GM18499 (cell line): Measurements from ENCODE around the gene FLRT2.

Experiments used
- ATAC-seq: cut with Tn5 transposase; IDR thresholded peaks from one replicate; pipeline ENCODE4 v1.9.1; 2021; ENCODE audit warnings: moderate number of reproducible peaks; ENCODE audit not compliant: insufficient read depth, unreplicated experiment

Gene FLRT2

DNA sequence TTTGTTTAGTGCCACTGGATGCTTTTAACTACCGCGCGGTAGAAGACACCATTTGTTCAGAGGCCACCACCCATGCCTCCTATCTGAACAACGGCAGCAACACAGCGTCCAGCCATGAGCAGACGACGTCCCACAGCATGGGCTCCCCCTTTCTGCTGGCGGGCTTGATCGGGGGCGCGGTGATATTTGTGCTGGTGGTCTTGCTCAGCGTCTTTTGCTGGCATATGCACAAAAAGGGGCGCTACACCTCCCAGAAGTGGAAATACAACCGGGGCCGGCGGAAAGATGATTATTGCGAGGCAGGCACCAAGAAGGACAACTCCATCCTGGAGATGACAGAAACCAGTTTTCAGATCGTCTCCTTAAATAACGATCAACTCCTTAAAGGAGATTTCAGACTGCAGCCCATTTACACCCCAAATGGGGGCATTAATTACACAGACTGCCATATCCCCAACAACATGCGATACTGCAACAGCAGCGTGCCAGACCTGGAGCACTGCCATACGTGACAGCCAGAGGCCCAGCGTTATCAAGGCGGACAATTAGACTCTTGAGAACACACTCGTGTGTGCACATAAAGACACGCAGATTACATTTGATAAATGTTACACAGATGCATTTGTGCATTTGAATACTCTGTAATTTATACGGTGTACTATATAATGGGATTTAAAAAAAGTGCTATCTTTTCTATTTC lies 93.2 kb downstream of the FLRT2 start:
- no peak for ATAC-seq

DNA sequence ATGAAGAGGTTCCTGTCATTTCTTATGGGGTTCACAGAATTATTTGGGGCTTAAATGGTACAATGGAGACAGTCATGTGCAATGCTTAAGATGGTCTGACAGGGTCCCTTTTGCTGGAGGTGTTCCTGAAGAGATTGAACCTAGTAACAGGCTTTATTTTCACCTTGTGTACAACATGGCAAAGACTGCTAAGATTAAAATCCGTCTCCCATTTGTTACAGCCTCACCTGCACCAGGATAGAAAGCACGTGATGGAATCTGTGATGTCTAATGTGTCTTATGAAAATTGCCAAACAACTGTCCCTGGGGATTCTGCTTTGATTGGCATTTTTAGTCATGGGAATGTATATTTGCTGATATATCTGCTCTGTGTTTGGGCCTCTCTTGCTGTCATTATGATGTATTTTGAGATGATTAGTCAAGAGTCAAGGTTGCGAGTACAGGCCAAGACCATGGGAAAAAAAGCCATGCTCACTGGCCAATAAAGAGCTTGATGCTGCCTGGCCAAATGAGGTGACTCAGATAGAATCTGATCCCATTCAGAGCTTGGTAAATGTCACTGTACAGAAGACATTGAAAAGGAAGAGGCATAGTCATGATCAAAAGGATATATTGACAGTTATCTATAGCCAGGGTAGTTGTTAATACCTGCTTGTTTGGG lies 96.1 kb downstream of the FLRT2 start:
- no peak for ATAC-seq

DNA sequence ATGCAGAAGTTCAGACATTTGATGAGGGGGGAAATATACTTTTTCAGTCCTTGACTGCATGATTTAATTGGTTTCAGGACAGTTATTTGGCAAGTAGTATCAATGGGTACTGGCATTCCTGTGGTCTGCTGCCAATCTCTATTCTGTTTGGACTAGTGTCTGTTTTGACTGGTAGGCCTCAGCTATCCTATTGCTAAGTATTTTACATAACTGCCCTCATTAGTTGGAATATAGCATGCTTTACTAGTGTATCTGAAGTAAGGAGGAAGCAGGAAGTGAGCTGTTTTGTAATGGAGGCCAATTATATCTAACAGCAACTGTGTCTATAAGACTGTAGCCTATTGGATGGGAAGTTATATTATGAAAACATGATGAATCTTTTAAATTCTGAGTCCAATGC lies 104.3 kb downstream of the FLRT2 start:
- no peak for ATAC-seq

DNA sequence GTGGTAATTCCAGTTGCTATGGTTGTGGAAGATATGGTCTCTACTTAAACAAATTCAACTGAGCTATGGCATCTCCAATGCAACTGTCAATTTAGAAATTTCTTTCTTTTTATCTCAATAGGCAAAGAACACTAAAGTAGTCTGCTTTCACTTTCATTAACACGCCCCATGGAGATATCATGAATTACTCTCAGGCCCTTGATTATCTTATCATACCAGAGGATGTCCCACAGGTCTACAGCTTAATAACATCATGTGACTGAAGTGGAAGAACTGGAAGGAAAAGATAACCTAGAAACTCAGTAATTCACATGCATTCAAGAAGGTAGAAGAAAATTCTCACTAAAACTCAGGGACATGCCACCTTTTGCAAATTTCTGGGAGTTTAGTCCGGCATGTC lies 114.3 kb downstream of the FLRT2 start:
- ATAC-seq = no peak

DNA sequence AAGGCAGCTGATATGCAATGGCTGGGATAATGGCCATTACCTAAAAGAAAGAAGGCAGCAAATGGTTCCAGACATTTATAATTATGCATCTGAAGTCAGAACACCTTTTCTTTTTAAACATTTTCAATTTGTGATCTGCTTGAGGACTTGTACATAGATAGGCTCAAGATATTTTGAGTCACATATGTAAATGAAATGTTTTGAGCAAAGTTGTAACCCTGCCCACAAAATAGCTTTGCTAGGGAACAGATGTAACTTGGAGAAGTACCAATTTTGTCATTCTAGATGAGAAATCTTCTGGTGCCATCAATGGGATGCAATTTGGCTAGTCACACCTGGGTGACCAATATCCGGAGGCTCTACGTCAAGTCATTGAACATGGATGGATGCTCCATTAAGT lies 123.1 kb downstream of the FLRT2 start:
- no peak for ATAC-seq

DNA sequence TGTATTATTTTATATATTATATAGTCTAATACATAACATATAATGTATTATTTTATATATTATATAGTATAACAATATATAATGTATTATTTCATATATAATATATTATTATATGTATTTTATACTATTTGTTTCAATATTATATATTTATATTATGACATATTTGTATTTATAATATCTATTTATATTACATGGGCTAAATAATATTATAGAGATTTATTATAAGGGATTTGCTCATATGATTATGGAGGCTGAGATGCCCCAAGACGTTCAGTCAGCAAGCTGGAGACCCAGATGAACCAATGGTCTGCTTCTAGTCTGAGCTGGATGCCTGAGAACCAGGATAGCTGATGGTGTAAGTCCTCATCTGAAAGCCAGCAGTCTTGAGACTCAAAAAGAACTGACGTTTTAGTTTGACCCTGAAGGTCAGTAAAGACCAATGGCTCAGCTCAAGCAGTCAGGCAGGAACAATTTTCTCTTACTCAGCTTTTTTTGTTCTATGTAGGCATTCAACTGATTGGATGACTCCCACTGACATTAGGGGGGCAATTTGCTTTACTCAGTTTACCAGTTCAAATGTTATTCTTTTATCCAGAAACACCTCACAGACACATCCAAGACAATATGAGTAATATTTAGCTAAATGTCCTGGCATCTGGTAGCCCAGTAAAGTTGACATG lies 130.4 kb downstream of the FLRT2 start:
- ATAC-seq = no peak

DNA sequence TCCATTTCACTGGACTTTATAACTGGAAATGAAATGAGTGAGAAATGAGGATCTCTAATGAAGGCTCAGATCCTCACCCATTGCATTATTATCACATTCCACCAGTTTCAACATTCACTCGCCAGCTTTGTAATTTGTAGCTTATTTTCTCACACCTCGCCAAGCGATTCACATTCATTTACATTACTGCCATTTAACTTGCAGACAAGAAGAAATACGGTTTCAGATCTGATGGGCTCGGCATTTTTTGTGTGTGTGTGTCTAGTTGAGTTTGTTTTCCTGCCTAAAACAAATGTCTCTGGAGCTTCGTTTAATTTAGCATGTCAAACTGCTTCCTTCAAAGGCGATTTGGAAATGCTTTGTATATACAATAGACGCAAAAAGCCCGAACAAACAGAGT lies 132.2 kb downstream of the FLRT2 start:
- ATAC-seq = no peak

DNA sequence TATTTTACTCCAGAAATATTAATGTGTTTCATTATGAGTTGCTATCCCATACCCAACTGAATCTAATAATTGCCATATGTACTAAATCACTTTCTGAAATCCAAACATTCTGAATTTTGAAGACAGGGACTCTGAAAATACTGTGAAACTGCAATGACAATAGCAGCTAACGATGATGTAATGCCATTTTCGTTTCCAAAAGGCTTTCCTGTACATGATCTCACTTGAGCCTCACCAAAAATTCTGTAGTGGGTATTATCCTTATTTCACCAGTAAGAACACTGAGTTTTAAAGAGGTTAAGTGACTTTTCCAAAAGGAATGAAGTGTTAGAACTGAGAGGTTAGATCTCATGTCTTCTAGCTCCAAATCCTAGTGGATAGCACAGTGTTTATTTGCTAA lies 133.3 kb downstream of the FLRT2 start:
- ATAC-seq = no peak

DNA sequence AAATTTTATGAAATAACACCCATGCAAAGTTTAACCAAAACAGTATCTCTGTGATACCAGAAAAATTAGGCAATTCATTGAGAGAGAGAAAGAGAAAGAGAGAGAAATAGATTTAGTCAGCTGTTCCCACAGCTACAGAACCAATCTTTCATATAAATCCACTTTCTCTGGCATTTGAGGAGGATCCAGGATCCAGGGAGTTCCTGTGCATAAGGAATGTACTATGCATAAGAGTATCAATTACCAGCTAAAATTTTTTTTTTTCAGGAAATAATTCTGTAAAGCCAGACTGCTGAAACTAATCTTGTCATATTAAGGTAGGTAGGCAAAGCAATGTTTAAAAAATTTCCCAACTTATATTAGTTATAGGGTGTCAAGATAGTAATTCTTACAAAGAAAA lies 133.7 kb downstream of the FLRT2 start:
- no peak for ATAC-seq

DNA sequence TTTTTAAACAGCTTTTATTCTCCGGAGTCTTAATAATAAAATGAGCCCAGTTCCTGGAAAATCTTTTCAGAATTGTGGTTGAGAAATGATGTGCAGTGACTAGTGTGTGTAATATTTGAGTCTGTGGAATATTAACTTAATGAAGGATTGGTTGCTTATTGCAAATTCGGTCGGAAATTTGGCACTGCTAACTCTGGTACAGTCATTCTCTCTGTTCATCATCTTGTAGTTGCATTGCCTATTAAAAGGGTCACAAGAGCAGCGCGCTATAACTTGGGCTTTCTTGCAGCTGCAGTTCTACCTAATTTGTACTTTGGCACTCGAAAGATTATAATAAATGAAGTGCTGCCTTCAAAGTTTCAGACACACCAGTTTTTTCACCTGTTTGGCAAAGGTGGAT lies 146.0 kb downstream of the FLRT2 start:
- no peak for ATAC-seq

DNA sequence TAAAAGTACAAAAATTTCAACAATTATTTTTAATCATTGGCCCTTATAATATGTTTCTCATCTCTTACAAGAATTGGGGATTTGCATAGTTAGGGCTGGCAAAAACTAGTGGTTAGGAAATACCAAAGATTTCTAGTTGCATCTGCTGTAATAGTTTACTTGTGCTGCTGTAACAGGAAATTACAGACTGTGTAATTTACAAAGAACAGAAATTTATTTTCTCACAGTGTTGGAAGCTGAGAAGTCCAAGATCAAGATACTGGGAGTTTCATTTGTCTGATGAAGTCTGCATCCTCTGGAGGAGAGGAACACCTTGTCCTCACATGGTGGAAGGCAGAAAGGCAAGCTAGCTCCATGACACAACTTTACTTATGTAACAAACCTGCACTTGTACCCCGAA lies 157.0 kb downstream of the FLRT2 start:
- no peak for ATAC-seq

DNA sequence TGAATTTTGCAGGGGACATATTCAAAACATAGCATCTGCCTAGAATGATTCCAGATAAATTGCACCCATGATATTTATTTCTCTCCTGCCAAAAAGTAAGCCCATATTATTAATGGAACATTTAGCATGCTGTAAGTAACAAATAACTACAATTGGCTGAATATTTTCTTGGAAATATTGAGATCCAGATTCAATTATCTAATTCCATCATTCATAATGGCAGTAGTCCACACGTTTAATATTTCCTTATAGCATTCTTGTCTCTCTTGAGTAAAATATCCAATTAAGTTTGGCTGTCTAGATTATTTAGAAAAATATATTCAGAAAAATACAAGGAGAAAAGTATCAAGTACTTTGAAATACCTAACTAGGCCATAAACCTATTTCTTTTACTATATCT lies 157.5 kb downstream of the FLRT2 start:
- no peak for ATAC-seq

DNA sequence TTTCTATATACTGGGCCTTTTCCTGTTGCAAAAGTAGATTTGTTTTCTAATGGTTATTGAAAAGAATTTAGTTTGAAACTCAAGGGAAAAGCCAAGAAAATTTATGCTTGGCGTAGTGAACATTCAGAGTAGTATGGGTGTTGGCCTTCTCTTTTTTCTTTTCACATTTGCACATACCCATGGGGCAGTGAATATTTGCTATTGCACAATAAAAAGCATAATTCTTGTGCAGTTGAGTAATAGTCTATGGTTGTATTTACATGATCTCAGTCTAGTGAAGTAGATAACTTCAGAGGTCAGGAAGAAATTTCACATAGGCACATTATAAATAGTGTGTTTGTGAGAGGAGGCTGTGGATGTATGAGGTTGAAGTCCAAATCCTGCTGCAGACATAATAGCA lies 158.1 kb downstream of the FLRT2 start:
- ATAC-seq = no peak

DNA sequence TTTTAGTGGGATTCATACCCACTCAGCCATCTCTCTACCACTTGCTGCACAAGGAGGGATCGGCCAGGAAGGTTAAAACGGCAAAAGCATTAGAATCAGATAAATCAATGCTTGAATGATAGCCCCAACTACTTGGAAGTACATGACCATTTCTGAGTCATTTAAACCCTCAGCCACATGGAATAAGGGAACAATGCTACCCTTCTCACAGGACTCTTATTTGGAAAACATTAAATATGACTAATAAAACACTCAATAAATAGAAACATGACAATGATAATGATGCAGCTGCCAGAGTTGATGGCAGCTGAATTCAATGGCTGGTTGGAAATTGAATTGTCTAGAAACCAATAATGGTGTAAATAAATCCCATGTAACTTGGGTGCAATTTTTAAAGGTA lies 165.4 kb downstream of the FLRT2 start:
- no peak for ATAC-seq

DNA sequence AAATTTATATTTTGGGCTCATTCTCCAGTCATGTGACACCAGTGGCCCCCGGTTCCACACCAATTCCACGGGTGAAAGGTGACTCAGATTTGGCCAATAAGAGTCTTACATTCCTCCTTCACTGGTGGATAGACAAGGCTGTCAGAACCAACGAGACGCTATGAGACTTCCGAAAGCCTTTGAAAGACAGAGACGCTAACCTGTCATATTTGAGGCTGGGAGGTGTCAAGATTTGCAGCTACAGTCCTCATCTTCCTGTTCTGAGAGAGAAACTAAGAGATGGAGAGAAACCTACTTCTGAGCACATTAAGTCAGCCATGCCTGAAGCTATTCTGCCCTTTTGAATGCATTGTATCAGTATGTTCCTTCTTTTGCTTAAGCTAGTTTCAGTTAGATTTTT lies 171.2 kb downstream of the FLRT2 start:
- no peak for ATAC-seq

DNA sequence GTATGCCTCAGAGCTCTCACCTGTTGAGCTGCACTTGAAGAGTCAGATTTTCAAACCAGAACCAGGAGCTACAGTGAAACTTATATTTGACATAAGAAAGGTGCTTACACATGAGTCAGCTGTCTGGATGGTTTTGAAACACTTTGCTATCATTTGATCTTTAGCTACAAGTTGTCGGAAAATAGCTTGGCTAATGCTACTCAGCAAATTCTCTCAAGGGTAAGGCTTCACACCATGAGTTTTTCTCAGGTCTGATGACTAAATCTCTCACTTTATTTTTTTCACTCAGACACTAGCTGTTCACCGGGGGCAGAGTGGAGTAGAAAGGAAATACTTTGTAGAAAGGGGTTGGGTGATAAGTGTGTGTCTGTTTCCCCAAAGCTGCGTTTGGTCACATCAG lies 171.8 kb downstream of the FLRT2 start:
- no peak for ATAC-seq

DNA sequence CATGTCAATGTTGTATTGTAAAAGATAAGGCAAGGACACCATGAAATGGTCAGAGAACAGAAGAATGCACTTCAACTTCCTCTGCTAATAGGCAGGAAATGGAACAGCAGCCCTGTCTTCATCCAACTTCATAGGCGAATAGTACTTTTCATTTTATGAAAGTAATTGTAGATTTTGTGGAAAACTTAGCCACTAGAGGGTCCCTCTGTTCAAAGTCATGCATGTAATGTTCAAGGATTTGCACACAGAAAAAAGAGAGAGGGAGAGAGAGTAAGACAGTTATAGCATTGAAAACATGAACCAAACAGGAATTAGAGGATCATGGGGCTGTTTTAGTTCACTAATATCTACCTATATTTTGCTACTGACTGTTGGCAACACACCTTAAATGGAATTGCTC lies 172.2 kb downstream of the FLRT2 start:
- ATAC-seq = no peak

DNA sequence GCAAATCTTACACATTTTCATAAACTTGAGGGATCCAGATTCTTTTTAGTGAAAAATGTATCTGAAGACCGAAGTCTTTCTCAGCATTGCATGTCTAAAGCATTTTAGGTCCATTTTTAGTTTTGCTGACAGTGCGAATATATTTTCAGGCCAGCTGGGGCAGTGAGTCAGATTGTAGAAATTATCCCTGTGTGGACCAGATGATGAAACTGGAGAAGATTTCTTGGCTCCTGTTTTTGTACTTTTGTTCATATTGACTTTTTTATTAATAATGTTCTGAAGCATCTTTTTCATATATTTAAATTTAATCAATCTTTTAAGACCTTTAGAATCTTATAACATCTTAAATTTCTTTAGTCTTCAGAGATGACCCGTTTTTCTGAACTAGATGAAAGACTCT lies 173.1 kb downstream of the FLRT2 start:
- ATAC-seq = no peak
